KMS-11 (cell line): ENCODE measurements around the gene RCAN1.
A peak's percentile ranks its signal among the peaks of the same experiment; 100 is the strongest.
"Not testable (repeated sequence)": the region's sequence is repeated elsewhere in the genome, so short reads cannot be mapped to it uniquely, and the experiment has no call there.

ENCODE experiments used
- H2AFZ ChIP-seq: fragments of 200-600 bp; sonication (generic); 2 replicates; pipeline ENCODE4 v1.6.1; 2016; ENCODE audit warnings: antibody characterized with exemption, mixed run types, low read depth
- H3K27ac ChIP-seq: fragments of 200-600 bp; sonication (generic); 2 replicates; pipeline ENCODE4 v1.6.1; 2016; ENCODE audit warnings: mild to moderate bottlenecking, mixed run types
- H3K27me3 ChIP-seq: fragments of 200-600 bp; sonication (generic); 2 replicates; pipeline ENCODE4 v1.6.1; 2017; ENCODE audit warnings: mild to moderate bottlenecking, low read depth, mixed run types, moderate library complexity; ENCODE audit not compliant: insufficient read depth
- H3K36me3 ChIP-seq: fragments of 200-600 bp; sonication (generic); 2 replicates; pipeline ENCODE4 v1.6.1; 2017; ENCODE audit warnings: mild to moderate bottlenecking, mixed run types; ENCODE audit not compliant: insufficient read depth
- H3K4me1 ChIP-seq: fragments of 200-600 bp; sonication (generic); 2 replicates; pipeline ENCODE4 v1.6.1; 2016; ENCODE audit warnings: mild to moderate bottlenecking, low read depth, mixed run types; ENCODE audit not compliant: poor library complexity, severe bottlenecking
- H3K4me2 ChIP-seq: fragments of 200-600 bp; sonication (generic); 2 replicates; pipeline ENCODE4 v1.7.0; 2016; ENCODE audit warnings: mild to moderate bottlenecking, mixed run types
- H3K4me3 ChIP-seq: fragments of 200-600 bp; sonication (generic); IDR thresholded peaks from 2 replicates; pipeline ENCODE4 v1.6.1; 2017; ENCODE audit warnings: low read depth, low read length, mixed read lengths; ENCODE audit not compliant: insufficient read depth
- H3K79me2 ChIP-seq: fragments of 200-600 bp; sonication (generic); 2 replicates; pipeline ENCODE4 v1.6.1; 2016; ENCODE audit warnings: low read depth, mixed run types; ENCODE audit not compliant: insufficient read depth
- H3K9ac ChIP-seq: fragments of 200-600 bp; sonication (generic); 2 replicates; pipeline ENCODE4 v1.6.1; 2016; ENCODE audit warnings: mild to moderate bottlenecking, mixed run types
- H4K20me1 ChIP-seq: fragments of 200-600 bp; sonication (generic); 2 replicates; pipeline ENCODE4 v1.6.1; 2016; ENCODE audit warnings: mild to moderate bottlenecking, mixed run types; ENCODE audit not compliant: insufficient read depth
- CTCF ChIP-seq: fragments of 200-600 bp; sonication (generic); conservative IDR thresholded peaks from 2 replicates; pipeline ENCODE4 v1.6.1; 2017; ENCODE audit warnings: low read depth, mild to moderate bottlenecking, antibody characterized with exemption, low read length, moderate library complexity, mixed read lengths

The RCAN1 gene

GRCh38 chr21:34557261-34557660 lies 57.7 kb downstream of the RCAN1 start:
- no peaks in the 10 kb centered on the region for H4K20me1 ChIP-seq
- H3K79me2 ChIP-seq, result no peaks in the 10 kb centered on the region
- no peak overlapping the region for H3K27ac ChIP-seq
- H3K27me3 ChIP-seq, result no peaks in the 10 kb centered on the region
- no peak overlapping the region for H2AFZ ChIP-seq
- no peak overlapping the region for H3K9ac ChIP-seq
- H3K4me2 ChIP-seq, result no peak overlapping the region
- TF ChIP-seq CTCF, result no peak
- no peak overlapping the region for H3K4me3 ChIP-seq
- H3K4me1 ChIP-seq, result peaks cover 26% of the 10 kb centered on the region
- no peaks in the 10 kb centered on the region for H3K36me3 ChIP-seq

- H3K4me3 ChIP-seq, H2AFZ ChIP-seq, H3K27ac ChIP-seq, H4K20me1 ChIP-seq, H3K79me2 ChIP-seq, H3K27me3 ChIP-seq, H3K36me3 ChIP-seq, H3K9ac ChIP-seq: not testable (repeated sequence)
- Histone ChIP-seq H3K4me2 (peak overlapping the region; percentile 32; the same call in 1 of the 2 replicates), H3K4me1 (peaks cover 31% of the 10 kb centered on the region)
Observed at GRCh38 chr21:34554670-34555069, 60.2 kb downstream of the RCAN1 start.

GRCh38 chr21:34554227-34554626 lies 60.7 kb downstream of the RCAN1 start:
- no peaks in the 10 kb centered on the region for H3K79me2 ChIP-seq
- H3K4me2 ChIP-seq, result peak overlapping the region; percentile 32
- no peak overlapping the region for H3K9ac ChIP-seq
- no peaks in the 10 kb centered on the region for H3K36me3 ChIP-seq
- H3K27me3 ChIP-seq, result no peaks in the 10 kb centered on the region
- H4K20me1 ChIP-seq, result no peaks in the 10 kb centered on the region
- peaks cover 36% of the 10 kb centered on the region for H3K4me1 ChIP-seq
- no peak overlapping the region for H2AFZ ChIP-seq
- no peak for TF ChIP-seq CTCF
- H3K27ac ChIP-seq, result peak overlapping the region; percentile 10; the same call in 1 of the 2 replicates
- H3K4me3 ChIP-seq, result no peak overlapping the region

GRCh38 chr21:34553151-34553952 lies 61.6 kb downstream of the RCAN1 start:
- no peaks in the 10 kb centered on the region for H4K20me1 ChIP-seq
- H3K4me3 ChIP-seq, result no peak overlapping the region
- H3K36me3 ChIP-seq, result no peaks in the 10 kb centered on the region
- no peak overlapping the region for H3K9ac ChIP-seq
- peaks cover 45% of the 10 kb centered on the region for H3K4me1 ChIP-seq
- TF ChIP-seq CTCF, result no peak
- no peaks in the 10 kb centered on the region for H3K27me3 ChIP-seq
- H2AFZ ChIP-seq, result no peak overlapping the region
- H3K79me2 ChIP-seq, result no peaks in the 10 kb centered on the region
- H3K4me2 ChIP-seq, result peak overlapping the region; percentile 32
- H3K27ac ChIP-seq, result no peak overlapping the region; the same call in 1 of the 2 replicates
